Inflammatory macrophage treated with lipopolysaccharide for 1 hour (primary cell): Measurements from ENCODE around the gene DLG2.

Experiments used
- DNase-seq, 2 donors: peaks; one replicate each; pipeline ENCODE4 v3.0.0-alpha.2; 2020 to 2022

Gene DLG2

DNA sequence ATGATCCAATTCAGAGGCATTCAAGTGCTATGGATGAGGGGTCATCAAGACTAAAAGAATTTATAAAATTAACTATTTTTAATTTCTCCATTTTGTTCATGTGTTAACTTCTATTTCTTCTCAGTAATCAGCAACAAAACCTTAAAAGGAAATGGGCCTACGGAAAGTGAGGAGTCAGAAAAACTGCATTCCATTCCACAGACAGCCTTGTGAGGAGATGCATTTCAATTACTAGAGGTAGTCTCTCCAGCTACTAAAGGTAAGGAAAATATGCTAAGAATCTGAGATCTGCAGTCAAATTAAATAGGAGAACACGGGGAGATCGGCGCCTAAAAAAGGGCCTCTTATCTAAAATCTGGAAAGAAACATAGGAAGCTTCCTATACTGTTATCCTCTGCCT lies 661.7 kb downstream of the DLG2 start:
- DNase-seq: no peak

- DNase-seq: no peak
Measured at GRCh38 chr11:84963240-84963639, 663.9 kb downstream of the DLG2 start.

GRCh38 chr11:84962018-84962417 lies 665.1 kb downstream of the DLG2 start:
- DNase-seq: no peak

- no peak for DNase-seq
Measured at GRCh38 chr11:84958295-84958694, 668.8 kb downstream of the DLG2 start.

DNA sequence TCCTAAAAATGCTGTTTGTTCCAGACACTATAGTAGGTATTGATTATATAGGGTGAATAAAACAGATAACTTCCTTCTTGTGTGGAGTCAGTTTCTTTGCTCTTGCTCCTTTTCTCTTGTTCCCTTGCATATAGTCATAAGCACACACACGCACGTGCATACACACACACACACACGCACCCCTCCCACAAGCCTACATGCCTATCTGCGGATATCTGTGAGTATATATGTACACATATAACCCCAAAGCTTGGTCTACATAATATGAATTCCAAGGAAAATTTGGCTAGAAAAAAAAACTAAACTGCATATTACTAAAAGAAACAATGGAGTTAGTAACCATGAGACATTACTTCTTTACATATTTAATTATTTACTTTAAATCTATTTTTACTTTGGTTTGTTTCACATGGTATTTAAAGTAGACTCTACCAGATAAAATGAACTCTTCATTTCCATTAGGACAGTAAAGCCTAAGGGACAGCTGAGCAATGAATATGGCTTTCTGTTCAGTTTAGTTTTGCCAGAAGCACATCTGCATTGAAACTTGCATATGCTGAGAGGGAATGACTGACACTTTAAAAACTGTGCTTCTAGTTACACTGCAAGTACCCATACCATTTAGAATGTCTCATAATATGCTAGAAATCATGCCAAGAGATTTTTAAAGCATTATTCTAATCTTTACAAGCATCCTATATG lies 676.4 kb downstream of the DLG2 start:
- no peak for DNase-seq

GRCh38 chr11:84947970-84948580 lies 679.1 kb downstream of the DLG2 start:
- no peak for DNase-seq

- DNase-seq: no peak
Measured at GRCh38 chr11:84947070-84947469, 680.1 kb downstream of the DLG2 start.

DNA sequence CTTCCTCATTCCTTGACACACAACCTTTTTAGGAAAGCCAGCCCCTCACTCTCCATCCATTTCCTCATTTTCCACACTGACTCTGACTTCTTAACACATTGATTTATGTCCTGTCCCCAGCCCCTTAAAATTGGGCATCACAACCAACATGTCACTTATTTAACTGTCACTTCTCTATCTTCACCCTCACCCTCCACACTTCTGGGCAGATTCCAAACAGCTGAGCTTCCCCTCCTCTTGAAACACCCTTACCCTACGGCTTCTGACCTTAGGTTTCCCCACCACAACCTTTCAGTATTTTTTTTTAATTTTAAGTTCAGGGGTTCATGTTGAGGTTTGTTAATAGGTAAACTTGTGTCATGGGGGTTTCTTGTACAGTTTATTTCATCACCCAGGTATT lies 696.3 kb downstream of the DLG2 start:
- no peak for DNase-seq

GRCh38 chr11:84929738-84930137 lies 697.4 kb downstream of the DLG2 start:
- DNase-seq: no peak

DNA sequence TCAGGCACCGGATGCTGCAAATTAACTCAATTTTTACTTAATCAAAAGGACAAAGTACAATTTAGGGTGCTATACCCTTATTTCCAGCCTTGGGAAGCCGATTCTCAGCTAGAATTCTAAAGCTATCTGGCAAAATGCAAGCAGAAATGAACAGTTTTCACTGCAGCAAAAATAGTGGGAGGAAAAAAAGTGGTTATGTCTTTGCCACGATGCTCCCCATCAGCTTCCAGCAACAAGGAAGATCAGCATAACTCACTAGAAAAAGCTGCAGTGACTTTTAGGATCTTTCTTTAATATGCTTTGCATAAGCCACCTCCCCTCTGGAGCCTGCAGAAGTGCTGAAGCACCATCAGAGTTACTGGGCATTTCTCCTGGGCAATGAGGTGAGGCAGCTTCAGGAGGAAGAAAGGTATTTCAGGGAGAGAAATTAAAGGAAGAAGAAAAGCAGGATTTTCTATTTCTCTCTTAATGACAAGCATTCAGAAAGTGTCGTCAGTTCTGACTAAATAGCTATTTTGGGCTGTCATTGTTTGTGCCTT lies 702.9 kb downstream of the DLG2 start:
- DNase-seq: no peak

DNA sequence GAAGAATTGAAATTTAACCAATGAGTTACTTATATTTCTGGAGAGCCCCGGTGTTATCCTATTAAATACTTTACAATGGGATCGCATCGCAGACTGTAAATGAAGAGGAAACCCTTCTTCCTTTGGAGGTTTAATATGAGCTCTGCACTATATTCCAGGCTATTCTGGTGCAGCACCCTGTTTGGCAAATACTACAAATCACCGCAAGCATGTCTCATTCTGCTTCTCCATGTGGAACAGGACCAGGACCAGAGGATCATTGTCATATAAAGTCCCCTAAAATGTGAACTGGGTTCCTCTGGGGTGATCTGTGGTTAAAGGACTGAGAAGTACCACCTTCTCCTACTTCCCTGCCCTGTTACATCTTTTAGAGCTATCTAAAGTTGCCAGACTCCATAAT lies 703.7 kb downstream of the DLG2 start:
- DNase-seq: no peak

GRCh38 chr11:84922836-84923235 lies 704.3 kb downstream of the DLG2 start:
- DNase-seq: no peak

DNA sequence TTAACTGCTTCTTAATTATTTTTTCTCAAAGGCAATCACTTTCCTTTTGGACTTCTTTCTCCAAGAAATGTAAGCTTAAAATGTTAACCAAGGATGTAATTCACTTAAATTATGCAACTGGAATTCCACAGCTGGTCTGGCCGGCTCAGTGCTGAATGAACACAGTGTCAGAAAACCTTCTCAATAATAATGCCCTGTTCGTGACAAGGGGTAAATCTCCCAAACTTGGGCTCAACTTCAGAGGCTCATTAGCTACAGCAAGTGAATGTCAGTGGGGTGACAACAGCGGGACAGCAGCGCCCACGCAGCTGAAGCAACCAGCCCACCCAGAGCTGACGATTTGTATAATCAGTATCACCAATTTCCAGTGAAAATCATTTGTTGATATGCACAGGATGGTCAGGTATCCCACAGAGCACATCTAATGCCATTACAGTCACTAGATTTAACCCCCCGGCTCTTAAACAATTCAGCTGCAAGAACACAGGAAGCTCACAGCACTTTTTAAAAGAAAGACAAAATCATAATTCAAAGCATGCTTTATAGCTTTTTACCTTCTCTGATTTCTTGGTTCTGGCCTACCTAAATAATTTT lies 704.8 kb downstream of the DLG2 start:
- DNase-seq: no peak

GRCh38 chr11:84914511-84914910 lies 712.6 kb downstream of the DLG2 start:
- no peak for DNase-seq

DNA sequence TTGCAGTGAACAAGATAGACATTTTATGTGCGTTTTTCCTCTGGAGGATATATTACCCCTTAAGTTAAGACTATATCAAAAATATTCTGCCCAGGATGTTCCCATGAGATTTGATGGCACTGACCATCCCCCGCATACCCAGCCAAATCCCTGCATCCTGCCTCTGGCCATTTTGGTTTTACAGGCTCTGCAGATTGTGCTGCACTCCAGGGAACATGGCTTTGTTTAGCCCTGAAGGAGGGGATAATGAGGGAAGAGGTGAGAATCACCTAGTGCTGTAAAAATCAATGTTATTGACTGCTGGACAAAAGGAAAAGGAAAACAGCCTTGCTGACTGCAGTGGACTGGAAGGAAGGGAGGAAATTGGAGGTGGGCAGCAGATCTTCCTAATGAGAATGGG lies 717.4 kb downstream of the DLG2 start:
- DNase-seq: no peak

DNA sequence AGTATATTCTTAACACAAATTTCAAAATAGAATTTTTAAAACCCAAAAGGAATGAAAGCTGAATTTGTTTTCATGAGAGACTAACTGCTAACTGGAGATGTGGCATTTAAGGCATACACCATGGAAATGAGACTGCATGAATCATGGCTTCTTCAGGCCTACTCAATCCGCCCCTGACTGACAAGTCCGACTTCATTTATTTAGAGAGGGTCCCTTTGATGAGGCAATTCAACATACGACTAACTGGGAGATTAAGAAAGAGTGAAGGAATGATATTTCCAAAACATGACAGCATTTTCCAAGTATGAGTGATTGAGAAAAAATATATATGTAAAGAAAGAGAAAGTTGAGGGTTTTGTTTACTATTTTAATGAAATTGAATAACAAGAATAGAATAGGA lies 720.1 kb downstream of the DLG2 start:
- no peak for DNase-seq

GRCh38 chr11:84905411-84905810 lies 721.7 kb downstream of the DLG2 start:
- no peak for DNase-seq

DNA sequence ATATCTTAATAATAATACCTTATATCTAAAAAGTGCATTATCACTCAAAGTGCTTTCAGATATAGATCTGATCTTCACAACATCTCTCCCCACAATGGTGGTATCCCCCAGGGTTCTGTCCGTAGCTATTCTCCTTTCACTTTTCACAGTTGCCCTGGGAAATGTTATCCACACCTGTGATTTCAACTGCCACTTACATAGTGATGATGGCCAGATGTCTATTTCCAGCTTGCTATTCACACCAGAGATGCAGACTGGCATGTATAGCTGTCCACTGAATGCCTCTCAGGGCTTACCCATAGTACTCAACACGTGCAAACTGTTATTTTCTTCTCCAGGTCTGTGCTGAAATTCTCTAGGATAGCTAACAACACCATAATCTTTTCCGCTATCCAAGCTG lies 724.7 kb downstream of the DLG2 start:
- no peak for DNase-seq

- DNase-seq: no peak
Measured at GRCh38 chr11:84901991-84902390, 725.2 kb downstream of the DLG2 start.

DNA sequence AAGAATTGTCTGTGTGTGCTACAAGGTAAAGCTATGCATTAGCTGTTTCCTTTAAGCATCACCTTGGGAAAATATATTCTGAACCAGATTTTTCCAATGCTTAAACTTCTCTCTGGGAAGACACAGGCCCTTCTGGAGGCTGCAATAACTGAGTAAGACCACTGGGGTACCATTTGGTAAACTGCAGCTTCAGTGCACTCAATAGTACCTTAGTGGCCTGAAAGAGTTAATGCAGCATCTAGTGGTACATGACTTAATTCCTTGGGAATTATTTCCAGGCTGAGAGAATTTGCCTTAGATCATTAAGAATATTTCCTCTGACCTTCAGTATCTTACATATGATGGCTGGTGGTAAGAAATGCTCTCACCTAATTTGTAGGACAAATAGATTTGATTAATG lies 727.4 kb downstream of the DLG2 start:
- DNase-seq: no peak

- DNase-seq: no peak
Measured at GRCh38 chr11:84899134-84899533, 728.0 kb downstream of the DLG2 start.

- no peak for DNase-seq
Measured at GRCh38 chr11:84894666-84895065, 732.5 kb downstream of the DLG2 start.

DNA sequence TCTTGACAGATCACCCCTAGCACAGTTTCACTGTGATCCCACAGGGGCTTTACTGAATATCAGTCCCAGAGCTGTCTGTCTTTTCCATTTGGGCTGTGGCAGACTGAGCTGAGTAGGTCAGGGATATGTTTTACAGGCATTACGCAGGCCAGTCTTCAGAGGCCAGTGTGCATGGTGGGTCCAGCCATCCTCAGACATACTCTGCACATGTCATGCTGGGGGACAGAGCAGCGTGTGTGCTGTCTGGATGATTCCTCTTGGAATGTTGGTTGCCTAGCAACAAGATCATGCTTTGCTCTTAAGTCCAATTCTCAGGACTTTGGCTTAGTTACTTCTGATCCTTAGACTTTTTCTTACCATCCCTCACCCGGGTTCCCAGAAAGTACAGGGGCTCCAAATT lies 736.5 kb downstream of the DLG2 start:
- no peak for DNase-seq

- no peak for DNase-seq
Measured at GRCh38 chr11:84889556-84889955, 737.6 kb downstream of the DLG2 start.
